ENCODE data around the gene CADPS2.

The CADPS2 gene

GRCh38 chr7:122384528-122384927 is 501.7 kb downstream of the CADPS2 start:
- no peaks in the 10 kb centered on the region for H3F3A ChIP-seq (ENCODE audit: insufficient read depth, low read length)
- no peaks in the 10 kb centered on the region for H3K9me3 ChIP-seq (ENCODE audit: low read length)
- H3K27me3 ChIP-seq (ENCODE audit: insufficient read depth, low read length) = no peaks in the 10 kb centered on the region
- H3K9me2 ChIP-seq (ENCODE audit: low read depth, low read length) = no peaks in the 10 kb centered on the region
- H3K4me1 ChIP-seq (ENCODE audit: insufficient read depth, low read length, severe bottlenecking) = no peaks in the 10 kb centered on the region
- no peak overlapping the region for H3K27ac ChIP-seq (ENCODE audit: low read depth, low read length, poor library complexity, severe bottlenecking)
- H3K4me3 ChIP-seq (ENCODE audit: low read depth, low read length, poor library complexity, severe bottlenecking) = no peak overlapping the region
- no peak for TF ChIP-seq EZH2 (IDR thresholded peaks at IDR 0.05; ENCODE audit: borderline replicate concordance, low read length)
- TF ChIP-seq, protein P1, sequence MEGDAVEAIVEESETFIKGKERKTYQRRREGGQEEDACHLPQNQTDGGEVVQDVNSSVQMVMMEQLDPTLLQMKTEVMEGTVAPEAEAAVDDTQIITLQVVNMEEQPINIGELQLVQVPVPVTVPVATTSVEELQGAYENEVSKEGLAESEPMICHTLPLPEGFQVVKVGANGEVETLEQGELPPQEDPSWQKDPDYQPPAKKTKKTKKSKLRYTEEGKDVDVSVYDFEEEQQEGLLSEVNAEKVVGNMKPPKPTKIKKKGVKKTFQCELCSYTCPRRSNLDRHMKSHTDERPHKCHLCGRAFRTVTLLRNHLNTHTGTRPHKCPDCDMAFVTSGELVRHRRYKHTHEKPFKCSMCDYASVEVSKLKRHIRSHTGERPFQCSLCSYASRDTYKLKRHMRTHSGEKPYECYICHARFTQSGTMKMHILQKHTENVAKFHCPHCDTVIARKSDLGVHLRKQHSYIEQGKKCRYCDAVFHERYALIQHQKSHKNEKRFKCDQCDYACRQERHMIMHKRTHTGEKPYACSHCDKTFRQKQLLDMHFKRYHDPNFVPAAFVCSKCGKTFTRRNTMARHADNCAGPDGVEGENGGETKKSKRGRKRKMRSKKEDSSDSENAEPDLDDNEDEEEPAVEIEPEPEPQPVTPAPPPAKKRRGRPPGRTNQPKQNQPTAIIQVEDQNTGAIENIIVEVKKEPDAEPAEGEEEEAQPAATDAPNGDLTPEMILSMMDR (IDR thresholded peaks at IDR 0.05; ENCODE audit: low read length) = no peak
- H4K20me1 ChIP-seq (ENCODE audit: insufficient read depth, low read length) = no peaks in the 10 kb centered on the region
- no peak overlapping the region for H2AFZ ChIP-seq (ENCODE audit: low read length)
- no peaks in the 10 kb centered on the region for H3K79me2 ChIP-seq (ENCODE audit: insufficient read depth, low read length)
- no peak overlapping the region for H3K9ac ChIP-seq (ENCODE audit: low read length)
- no peak overlapping the region for H3K4me2 ChIP-seq (ENCODE audit: low read length)
- no peaks in the 10 kb centered on the region for H3K36me3 ChIP-seq (ENCODE audit: insufficient read depth, low read length)

- no peaks in the 10 kb centered on the region for H3F3A ChIP-seq (ENCODE audit: insufficient read depth, low read length)
- H3K79me2 ChIP-seq (ENCODE audit: insufficient read depth, low read length) = no peaks in the 10 kb centered on the region
- no peak overlapping the region for H3K27ac ChIP-seq (ENCODE audit: low read depth, low read length, poor library complexity, severe bottlenecking)
- H4K20me1 ChIP-seq (ENCODE audit: insufficient read depth, low read length) = no peaks in the 10 kb centered on the region
- no peaks in the 10 kb centered on the region for H3K36me3 ChIP-seq (ENCODE audit: insufficient read depth, low read length)
- H3K4me2 ChIP-seq (ENCODE audit: low read length) = no peak overlapping the region
- H2AFZ ChIP-seq (ENCODE audit: low read length) = no peak overlapping the region
- H3K9ac ChIP-seq (ENCODE audit: low read length) = no peak overlapping the region
- H3K4me3 ChIP-seq (ENCODE audit: low read depth, low read length, poor library complexity, severe bottlenecking) = no peak overlapping the region
- TF ChIP-seq, protein P1 (IDR thresholded peaks at IDR 0.05; ENCODE audit: low read length) = no peak
- TF ChIP-seq EZH2 (IDR thresholded peaks at IDR 0.05; ENCODE audit: borderline replicate concordance, low read length) = no peak
- H3K9me2 ChIP-seq (ENCODE audit: low read depth, low read length) = no peaks in the 10 kb centered on the region
- no peaks in the 10 kb centered on the region for H3K9me3 ChIP-seq (ENCODE audit: low read length)
- H3K4me1 ChIP-seq (ENCODE audit: insufficient read depth, low read length, severe bottlenecking) = no peaks in the 10 kb centered on the region
- H3K27me3 ChIP-seq (ENCODE audit: insufficient read depth, low read length) = no peaks in the 10 kb centered on the region
These were observed 502.3 kb downstream of the CADPS2 start for GRCh38 chr7:122383934-122384333.

DNA sequence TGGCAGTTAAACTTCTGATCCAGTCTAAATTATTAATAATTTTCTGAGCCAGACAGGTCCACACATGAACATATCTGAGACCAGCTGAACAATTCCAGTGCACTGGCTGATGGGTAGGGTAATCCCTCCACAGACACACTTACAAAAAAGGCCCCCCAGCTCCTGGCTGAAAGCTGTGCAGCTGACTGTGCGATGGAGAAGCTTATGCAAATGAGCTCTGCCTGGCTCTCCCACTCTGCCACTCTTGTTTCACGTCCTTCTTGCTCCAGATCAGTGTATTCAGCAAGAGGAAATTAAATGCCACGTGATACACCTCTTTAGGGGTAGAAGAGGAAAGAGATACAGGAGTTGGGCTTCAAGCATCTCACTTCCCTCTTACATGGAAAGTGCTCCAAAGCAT is 505.3 kb downstream of the CADPS2 start:
- Histone ChIP-seq H3F3A (ENCODE audit: insufficient read depth, low read length) (no peaks in the 10 kb centered on the region), H3K79me2 (ENCODE audit: insufficient read depth, low read length) (no peaks in the 10 kb centered on the region), H2AFZ (ENCODE audit: low read length) (no peak overlapping the region), H3K4me1 (ENCODE audit: insufficient read depth, low read length, severe bottlenecking) (no peaks in the 10 kb centered on the region), H3K27me3 (ENCODE audit: insufficient read depth, low read length) (no peaks in the 10 kb centered on the region), H3K9me3 (ENCODE audit: low read length) (no peaks in the 10 kb centered on the region), H3K36me3 (ENCODE audit: insufficient read depth, low read length) (no peaks in the 10 kb centered on the region), H4K20me1 (ENCODE audit: insufficient read depth, low read length) (no peaks in the 10 kb centered on the region), H3K27ac (ENCODE audit: low read depth, low read length, poor library complexity, severe bottlenecking) (no peak overlapping the region), H3K4me3 (ENCODE audit: low read depth, low read length, poor library complexity, severe bottlenecking) (no peak overlapping the region), H3K4me2 (ENCODE audit: low read length) (no peak overlapping the region), H3K9me2 (ENCODE audit: low read depth, low read length) (no peaks in the 10 kb centered on the region), H3K9ac (ENCODE audit: low read length) (no peak overlapping the region)
- TF ChIP-seq, protein P1 (IDR thresholded peaks at IDR 0.05; ENCODE audit: low read length) = no peak
- TF ChIP-seq EZH2 (IDR thresholded peaks at IDR 0.05; ENCODE audit: borderline replicate concordance, low read length) = no peak
